Measurements from ENCODE around the gene PRRX2. TPM values are rescaled to one million over a fixed set of nuclear protein-coding genes. Genes with fewer than 3 reads are reported as not detected.

Gene PRRX2
- total and polyA plus RNA-seq, 2 experiments from 2014 or later: 5.8 to 8.3 TPM

DNA sequence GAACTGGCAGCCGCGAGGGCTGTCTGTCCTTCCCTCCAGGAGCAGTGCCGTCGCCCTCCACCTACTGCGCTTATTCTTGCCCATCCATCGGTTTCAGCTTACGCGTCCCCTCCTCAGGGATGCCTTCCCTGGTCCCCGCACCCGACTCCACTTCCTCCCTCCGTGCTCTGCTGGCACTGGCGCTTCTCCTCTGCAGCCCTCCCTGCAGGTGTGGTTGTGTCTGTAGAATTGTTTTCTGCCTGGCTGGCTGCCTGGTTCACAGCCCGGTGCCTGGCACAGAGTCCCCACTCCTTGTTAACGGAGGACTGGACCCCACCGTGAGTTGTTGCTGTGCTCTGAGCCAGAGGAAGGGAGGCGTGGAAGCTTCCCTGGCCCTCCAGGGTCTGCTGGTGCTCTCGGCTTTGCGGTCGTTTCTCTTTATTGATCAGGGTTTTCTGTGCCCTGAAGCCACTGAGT lies 33.7 kb upstream of the PRRX2 start (continued):
- TF ChIP-seq, protein P1, sequence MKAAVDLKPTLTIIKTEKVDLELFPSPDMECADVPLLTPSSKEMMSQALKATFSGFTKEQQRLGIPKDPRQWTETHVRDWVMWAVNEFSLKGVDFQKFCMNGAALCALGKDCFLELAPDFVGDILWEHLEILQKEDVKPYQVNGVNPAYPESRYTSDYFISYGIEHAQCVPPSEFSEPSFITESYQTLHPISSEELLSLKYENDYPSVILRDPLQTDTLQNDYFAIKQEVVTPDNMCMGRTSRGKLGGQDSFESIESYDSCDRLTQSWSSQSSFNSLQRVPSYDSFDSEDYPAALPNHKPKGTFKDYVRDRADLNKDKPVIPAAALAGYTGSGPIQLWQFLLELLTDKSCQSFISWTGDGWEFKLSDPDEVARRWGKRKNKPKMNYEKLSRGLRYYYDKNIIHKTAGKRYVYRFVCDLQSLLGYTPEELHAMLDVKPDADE (IDR thresholded peaks at IDR 0.05): no peak
- TF ChIP-seq CREB1 (CRISPR knock-in tag; IDR thresholded peaks at IDR 0.05; ENCODE audit: low read depth): no peak
- TF ChIP-seq ZNF114 (CRISPR knock-in tag; IDR thresholded peaks at IDR 0.05): no peak
- TF ChIP-seq JUNB (IDR thresholded peaks at IDR 0.05; ENCODE audit: unreplicated experiment): no peak
- TF ChIP-seq, protein P2, sequence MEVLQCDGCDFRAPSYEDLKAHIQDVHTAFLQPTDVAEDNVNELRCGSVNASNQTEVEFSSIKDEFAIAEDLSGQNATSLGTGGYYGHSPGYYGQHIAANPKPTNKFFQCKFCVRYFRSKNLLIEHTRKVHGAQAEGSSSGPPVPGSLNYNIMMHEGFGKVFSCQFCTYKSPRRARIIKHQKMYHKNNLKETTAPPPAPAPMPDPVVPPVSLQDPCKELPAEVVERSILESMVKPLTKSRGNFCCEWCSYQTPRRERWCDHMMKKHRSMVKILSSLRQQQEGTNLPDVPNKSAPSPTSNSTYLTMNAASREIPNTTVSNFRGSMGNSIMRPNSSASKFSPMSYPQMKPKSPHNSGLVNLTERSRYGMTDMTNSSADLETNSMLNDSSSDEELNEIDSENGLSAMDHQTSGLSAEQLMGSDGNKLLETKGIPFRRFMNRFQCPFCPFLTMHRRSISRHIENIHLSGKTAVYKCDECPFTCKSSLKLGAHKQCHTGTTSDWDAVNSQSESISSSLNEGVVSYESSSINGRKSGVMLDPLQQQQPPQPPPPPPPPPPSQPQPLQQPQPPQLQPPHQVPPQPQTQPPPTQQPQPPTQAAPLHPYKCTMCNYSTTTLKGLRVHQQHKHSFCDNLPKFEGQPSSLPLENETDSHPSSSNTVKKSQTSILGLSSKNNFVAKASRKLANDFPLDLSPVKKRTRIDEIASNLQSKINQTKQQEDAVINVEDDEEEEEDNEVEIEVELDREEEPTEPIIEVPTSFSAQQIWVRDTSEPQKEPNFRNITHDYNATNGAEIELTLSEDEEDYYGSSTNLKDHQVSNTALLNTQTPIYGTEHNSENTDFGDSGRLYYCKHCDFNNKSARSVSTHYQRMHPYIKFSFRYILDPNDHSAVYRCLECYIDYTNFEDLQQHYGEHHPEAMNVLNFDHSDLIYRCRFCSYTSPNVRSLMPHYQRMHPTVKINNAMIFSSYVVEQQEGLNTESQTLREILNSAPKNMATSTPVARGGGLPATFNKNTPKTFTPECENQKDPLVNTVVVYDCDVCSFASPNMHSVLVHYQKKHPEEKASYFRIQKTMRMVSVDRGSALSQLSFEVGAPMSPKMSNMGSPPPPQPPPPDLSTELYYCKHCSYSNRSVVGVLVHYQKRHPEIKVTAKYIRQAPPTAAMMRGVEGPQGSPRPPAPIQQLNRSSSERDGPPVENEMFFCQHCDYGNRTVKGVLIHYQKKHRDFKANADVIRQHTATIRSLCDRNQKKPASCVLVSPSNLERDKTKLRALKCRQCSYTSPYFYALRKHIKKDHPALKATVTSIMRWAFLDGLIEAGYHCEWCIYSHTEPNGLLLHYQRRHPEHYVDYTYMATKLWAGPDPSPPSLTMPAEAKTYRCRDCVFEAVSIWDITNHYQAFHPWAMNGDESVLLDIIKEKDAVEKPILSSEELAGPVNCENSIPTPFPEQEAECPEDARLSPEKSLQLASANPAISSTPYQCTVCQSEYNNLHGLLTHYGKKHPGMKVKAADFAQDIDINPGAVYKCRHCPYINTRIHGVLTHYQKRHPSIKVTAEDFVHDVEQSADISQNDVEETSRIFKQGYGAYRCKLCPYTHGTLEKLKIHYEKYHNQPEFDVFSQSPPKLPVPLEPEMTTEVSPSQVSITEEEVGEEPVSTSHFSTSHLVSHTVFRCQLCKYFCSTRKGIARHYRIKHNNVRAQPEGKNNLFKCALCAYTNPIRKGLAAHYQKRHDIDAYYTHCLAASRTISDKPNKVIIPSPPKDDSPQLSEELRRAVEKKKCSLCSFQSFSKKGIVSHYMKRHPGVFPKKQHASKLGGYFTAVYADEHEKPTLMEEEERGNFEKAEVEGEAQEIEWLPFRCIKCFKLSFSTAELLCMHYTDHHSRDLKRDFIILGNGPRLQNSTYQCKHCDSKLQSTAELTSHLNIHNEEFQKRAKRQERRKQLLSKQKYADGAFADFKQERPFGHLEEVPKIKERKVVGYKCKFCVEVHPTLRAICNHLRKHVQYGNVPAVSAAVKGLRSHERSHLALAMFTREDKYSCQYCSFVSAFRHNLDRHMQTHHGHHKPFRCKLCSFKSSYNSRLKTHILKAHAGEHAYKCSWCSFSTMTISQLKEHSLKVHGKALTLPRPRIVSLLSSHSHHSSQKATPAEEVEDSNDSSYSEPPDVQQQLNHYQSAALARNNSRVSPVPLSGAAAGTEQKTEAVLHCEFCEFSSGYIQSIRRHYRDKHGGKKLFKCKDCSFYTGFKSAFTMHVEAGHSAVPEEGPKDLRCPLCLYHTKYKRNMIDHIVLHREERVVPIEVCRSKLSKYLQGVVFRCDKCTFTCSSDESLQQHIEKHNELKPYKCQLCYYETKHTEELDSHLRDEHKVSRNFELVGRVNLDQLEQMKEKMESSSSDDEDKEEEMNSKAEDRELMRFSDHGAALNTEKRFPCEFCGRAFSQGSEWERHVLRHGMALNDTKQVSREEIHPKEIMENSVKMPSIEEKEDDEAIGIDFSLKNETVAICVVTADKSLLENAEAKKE (CRISPR knock-in tag; IDR thresholded peaks at IDR 0.05): no peak

DNA sequence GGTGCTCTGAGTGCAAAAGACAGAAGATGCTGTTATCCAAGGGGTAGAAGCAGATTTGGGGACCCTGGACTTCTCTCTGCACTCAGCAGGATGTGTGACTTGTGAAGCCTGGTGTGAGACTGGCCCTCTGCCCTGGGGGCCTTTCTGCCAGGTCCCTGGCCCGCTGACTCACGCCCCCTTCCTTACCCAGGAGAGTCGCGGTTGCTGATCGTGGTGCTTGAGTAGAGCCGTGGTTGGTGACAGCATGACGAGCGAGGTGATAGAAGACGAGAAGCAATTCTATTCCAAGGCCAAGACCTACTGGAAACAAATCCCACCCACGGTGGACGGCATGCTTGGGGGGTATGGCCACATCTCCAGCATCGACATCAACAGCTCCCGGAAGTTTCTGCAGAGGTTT lies 33.0 kb upstream of the PRRX2 start:
- H3K9me2 ChIP-seq (ENCODE audit: insufficient read depth): no peaks in the 10 kb centered on the region
- H3K79me2 ChIP-seq (replicated peaks; ENCODE audit: insufficient read depth): peaks cover 65% of the 10 kb centered on the region
- H3K27ac Mint-ChIP-seq: no peak overlapping the region
- peaks cover 68% of the 10 kb centered on the region for H4K20me1 ChIP-seq (replicated peaks; ENCODE audit: insufficient read depth)
- H3K27me3 Mint-ChIP-seq (ENCODE audit: insufficient read depth, low read depth, poor library complexity): peaks cover 12% of the 10 kb centered on the region
- no peak overlapping the region for H3K27ac ChIP-seq (ENCODE audit: low read depth)
- H3K4me3 ChIP-seq: no peak overlapping the region
- ATAC-seq (no peak), DNase-seq (ENCODE audit: low spot score) (no peak)
- H3K36me3 ChIP-seq (ENCODE audit: insufficient read depth): no peaks in the 10 kb centered on the region; the same call in 1 of the 2 replicates
- peaks cover 2% of the 10 kb centered on the region; the same call in 1 of the 2 replicates for H3F3A ChIP-seq (replicated peaks; ENCODE audit: low read depth)
- H3K9me3 Mint-ChIP-seq: no peaks in the 10 kb centered on the region
- peaks cover 50% of the 10 kb centered on the region for H3K36me3 Mint-ChIP-seq (ENCODE audit: low read depth)
- no peak overlapping the region for H2AFZ ChIP-seq
- no peaks in the 10 kb centered on the region for H3K27me3 ChIP-seq (ENCODE audit: insufficient read depth)
- peaks cover 33% of the 10 kb centered on the region for H3K4me1 Mint-ChIP-seq
- H3K4me3 Mint-ChIP-seq: no peak overlapping the region
- peaks cover 9% of the 10 kb centered on the region for H3K4me1 ChIP-seq (ENCODE audit: insufficient read depth)
- no peak overlapping the region for H3K4me2 ChIP-seq
- TF ChIP-seq, protein P2 (CRISPR knock-in tag; IDR thresholded peaks at IDR 0.05): no peak
- TF ChIP-seq ZNF331 (CRISPR knock-in tag; IDR thresholded peaks at IDR 0.05; ENCODE audit: low read depth) (no peak), EZH2phosphoT487 (IDR thresholded peaks at IDR 0.05; ENCODE audit: unreplicated experiment) (no peak)
- TF ChIP-seq, protein P1 (IDR thresholded peaks at IDR 0.05): no peak

Measured in GM23338 (cell line).